ENCODE measurements around the gene SGMS1. TPM values are rescaled to one million over a fixed set of nuclear protein-coding genes. Genes with fewer than 3 reads are reported as not detected.

SGMS1 gene
- total RNA-seq, 1 donor, result 68.0 TPM

- Histone ChIP-seq H3K4me3 (ENCODE audit: insufficient read depth, low read length) (no peak overlapping the region), H3K4me2 (ENCODE audit: insufficient read depth, low read length) (no peak overlapping the region), H3K27me3 (ENCODE audit: insufficient read depth, low read length) (no peaks in the 10 kb centered on the region), H4K20me1 (ENCODE audit: insufficient read depth, low read length) (no peaks in the 10 kb centered on the region), H3K36me3 (ENCODE audit: insufficient read depth, low read length) (no peaks in the 10 kb centered on the region), H2AFZ (ENCODE audit: low read length) (no peak overlapping the region), H3K79me2 (ENCODE audit: insufficient read depth, low read length) (peaks cover 4% of the 10 kb centered on the region), H3K4me1 (ENCODE audit: insufficient read depth, low read length) (no peaks in the 10 kb centered on the region), H3K27ac (ENCODE audit: low read depth, low read length) (no peak overlapping the region), H3K9me3 (ENCODE audit: low read depth, low read length) (no peaks in the 10 kb centered on the region)
- DNase-seq (ENCODE audit: insufficient read length, low spot score, missing footprints), result no peak
- TF ChIP-seq, protein P1, sequence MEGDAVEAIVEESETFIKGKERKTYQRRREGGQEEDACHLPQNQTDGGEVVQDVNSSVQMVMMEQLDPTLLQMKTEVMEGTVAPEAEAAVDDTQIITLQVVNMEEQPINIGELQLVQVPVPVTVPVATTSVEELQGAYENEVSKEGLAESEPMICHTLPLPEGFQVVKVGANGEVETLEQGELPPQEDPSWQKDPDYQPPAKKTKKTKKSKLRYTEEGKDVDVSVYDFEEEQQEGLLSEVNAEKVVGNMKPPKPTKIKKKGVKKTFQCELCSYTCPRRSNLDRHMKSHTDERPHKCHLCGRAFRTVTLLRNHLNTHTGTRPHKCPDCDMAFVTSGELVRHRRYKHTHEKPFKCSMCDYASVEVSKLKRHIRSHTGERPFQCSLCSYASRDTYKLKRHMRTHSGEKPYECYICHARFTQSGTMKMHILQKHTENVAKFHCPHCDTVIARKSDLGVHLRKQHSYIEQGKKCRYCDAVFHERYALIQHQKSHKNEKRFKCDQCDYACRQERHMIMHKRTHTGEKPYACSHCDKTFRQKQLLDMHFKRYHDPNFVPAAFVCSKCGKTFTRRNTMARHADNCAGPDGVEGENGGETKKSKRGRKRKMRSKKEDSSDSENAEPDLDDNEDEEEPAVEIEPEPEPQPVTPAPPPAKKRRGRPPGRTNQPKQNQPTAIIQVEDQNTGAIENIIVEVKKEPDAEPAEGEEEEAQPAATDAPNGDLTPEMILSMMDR (IDR thresholded peaks at IDR 0.05; ENCODE audit: extremely low read depth, low read depth, low read length), result no peak
Measured at GRCh38 chr10:50336140-50336539, 287.6 kb downstream of the SGMS1 start.

GRCh38 chr10:50335397-50335796 lies 288.4 kb downstream of the SGMS1 start:
- Histone ChIP-seq H3K4me3 (ENCODE audit: insufficient read depth, low read length) (no peak overlapping the region), H3K27me3 (ENCODE audit: insufficient read depth, low read length) (no peaks in the 10 kb centered on the region), H3K27ac (ENCODE audit: low read depth, low read length) (no peak overlapping the region), H3K36me3 (ENCODE audit: insufficient read depth, low read length) (no peaks in the 10 kb centered on the region), H3K79me2 (ENCODE audit: insufficient read depth, low read length) (peaks cover 3% of the 10 kb centered on the region), H2AFZ (ENCODE audit: low read length) (no peak overlapping the region), H3K4me2 (ENCODE audit: insufficient read depth, low read length) (no peak overlapping the region), H3K9me3 (ENCODE audit: low read depth, low read length) (no peaks in the 10 kb centered on the region), H3K4me1 (ENCODE audit: insufficient read depth, low read length) (no peaks in the 10 kb centered on the region), H4K20me1 (ENCODE audit: insufficient read depth, low read length) (no peaks in the 10 kb centered on the region)
- no peak for DNase-seq (ENCODE audit: insufficient read length, low spot score, missing footprints)
- TF ChIP-seq, protein P1 (IDR thresholded peaks at IDR 0.05; ENCODE audit: extremely low read depth, low read depth, low read length), result no peak

GRCh38 chr10:50334273-50334672 lies 289.5 kb downstream of the SGMS1 start:
- Histone ChIP-seq H3K36me3 (ENCODE audit: insufficient read depth, low read length) (no peaks in the 10 kb centered on the region), H3K9me3 (ENCODE audit: low read depth, low read length) (no peaks in the 10 kb centered on the region), H4K20me1 (ENCODE audit: insufficient read depth, low read length) (no peaks in the 10 kb centered on the region), H3K27ac (ENCODE audit: low read depth, low read length) (no peak overlapping the region), H3K4me2 (ENCODE audit: insufficient read depth, low read length) (no peak overlapping the region), H2AFZ (ENCODE audit: low read length) (no peak overlapping the region), H3K4me3 (ENCODE audit: insufficient read depth, low read length) (no peak overlapping the region), H3K27me3 (ENCODE audit: insufficient read depth, low read length) (no peaks in the 10 kb centered on the region), H3K79me2 (ENCODE audit: insufficient read depth, low read length) (no peaks in the 10 kb centered on the region), H3K4me1 (ENCODE audit: insufficient read depth, low read length) (no peaks in the 10 kb centered on the region)
- TF ChIP-seq, protein P1 (IDR thresholded peaks at IDR 0.05; ENCODE audit: extremely low read depth, low read depth, low read length), result no peak
- DNase-seq (ENCODE audit: insufficient read length, low spot score, missing footprints), result no peak

- H2AFZ ChIP-seq (ENCODE audit: low read length), result no peak overlapping the region
- no peaks in the 10 kb centered on the region for H3K9me3 ChIP-seq (ENCODE audit: low read depth, low read length)
- no peak overlapping the region for H3K4me2 ChIP-seq (ENCODE audit: insufficient read depth, low read length)
- H3K36me3 ChIP-seq (ENCODE audit: insufficient read depth, low read length), result no peaks in the 10 kb centered on the region
- H3K4me1 ChIP-seq (ENCODE audit: insufficient read depth, low read length), result no peaks in the 10 kb centered on the region
- H3K27ac ChIP-seq (ENCODE audit: low read depth, low read length), result no peak overlapping the region
- DNase-seq (ENCODE audit: insufficient read length, low spot score, missing footprints), result no peak
- no peaks in the 10 kb centered on the region for H3K79me2 ChIP-seq (ENCODE audit: insufficient read depth, low read length)
- H3K4me3 ChIP-seq (ENCODE audit: insufficient read depth, low read length), result no peak overlapping the region
- no peaks in the 10 kb centered on the region for H4K20me1 ChIP-seq (ENCODE audit: insufficient read depth, low read length)
- no peaks in the 10 kb centered on the region for H3K27me3 ChIP-seq (ENCODE audit: insufficient read depth, low read length)
- TF ChIP-seq, protein P1 (IDR thresholded peaks at IDR 0.05; ENCODE audit: extremely low read depth, low read depth, low read length), result no peak
Measured at GRCh38 chr10:50333872-50334271, 289.9 kb downstream of the SGMS1 start.
